ENCODE measurements around the gene C1QTNF5.

DNA sequence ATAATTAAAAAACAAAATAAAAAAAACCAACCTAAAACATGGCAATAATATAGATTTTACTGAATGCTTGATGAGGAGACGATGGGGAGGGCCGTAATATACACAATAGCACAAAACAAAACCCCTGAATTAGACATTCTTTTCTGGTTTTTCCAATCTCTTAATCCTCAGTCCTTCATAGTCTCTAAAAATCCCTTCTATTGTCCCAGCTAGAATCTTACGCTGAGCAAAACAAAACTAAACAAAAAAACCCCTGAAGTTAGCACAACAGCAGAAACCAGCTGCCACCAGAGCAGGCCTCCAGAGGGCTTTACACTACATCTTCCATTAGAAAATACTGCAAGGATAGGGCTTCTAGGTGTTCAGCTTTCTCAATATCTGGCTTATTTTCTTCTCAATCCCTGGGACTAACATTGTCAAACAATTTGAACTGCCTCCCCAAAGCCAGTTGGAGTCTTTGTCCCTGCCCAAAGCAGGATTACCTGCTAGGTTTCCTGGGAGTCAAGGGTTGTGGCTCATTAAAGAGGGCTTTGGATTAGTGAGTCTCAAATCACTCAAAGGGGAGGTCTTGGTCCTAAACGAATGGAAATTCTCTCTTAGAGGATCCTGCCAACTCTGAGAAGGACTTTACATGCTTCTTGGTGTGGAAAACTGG is 8.4 kb downstream of the C1QTNF5 start:
- TF ChIP-seq ZNF133 (tag by site-specific recombination; IDR thresholded peaks at IDR 0.05) (no peak), TCF7L2 (IDR thresholded peaks at IDR 0.05; ENCODE audit: borderline replicate concordance, low read depth, low read length) (no peak)
- TF ChIP-seq, protein P1, sequence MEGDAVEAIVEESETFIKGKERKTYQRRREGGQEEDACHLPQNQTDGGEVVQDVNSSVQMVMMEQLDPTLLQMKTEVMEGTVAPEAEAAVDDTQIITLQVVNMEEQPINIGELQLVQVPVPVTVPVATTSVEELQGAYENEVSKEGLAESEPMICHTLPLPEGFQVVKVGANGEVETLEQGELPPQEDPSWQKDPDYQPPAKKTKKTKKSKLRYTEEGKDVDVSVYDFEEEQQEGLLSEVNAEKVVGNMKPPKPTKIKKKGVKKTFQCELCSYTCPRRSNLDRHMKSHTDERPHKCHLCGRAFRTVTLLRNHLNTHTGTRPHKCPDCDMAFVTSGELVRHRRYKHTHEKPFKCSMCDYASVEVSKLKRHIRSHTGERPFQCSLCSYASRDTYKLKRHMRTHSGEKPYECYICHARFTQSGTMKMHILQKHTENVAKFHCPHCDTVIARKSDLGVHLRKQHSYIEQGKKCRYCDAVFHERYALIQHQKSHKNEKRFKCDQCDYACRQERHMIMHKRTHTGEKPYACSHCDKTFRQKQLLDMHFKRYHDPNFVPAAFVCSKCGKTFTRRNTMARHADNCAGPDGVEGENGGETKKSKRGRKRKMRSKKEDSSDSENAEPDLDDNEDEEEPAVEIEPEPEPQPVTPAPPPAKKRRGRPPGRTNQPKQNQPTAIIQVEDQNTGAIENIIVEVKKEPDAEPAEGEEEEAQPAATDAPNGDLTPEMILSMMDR (tag by site-specific recombination; IDR thresholded peaks at IDR 0.05): no peak
- TF ChIP-seq, protein P2, sequence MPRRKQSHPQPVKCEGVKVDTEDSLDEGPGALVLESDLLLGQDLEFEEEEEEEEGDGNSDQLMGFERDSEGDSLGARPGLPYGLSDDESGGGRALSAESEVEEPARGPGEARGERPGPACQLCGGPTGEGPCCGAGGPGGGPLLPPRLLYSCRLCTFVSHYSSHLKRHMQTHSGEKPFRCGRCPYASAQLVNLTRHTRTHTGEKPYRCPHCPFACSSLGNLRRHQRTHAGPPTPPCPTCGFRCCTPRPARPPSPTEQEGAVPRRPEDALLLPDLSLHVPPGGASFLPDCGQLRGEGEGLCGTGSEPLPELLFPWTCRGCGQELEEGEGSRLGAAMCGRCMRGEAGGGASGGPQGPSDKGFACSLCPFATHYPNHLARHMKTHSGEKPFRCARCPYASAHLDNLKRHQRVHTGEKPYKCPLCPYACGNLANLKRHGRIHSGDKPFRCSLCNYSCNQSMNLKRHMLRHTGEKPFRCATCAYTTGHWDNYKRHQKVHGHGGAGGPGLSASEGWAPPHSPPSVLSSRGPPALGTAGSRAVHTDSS (tag by site-specific recombination; IDR thresholded peaks at IDR 0.05): no peak
